HG02970 (cell line): Measurements from ENCODE around the gene UBA52.

Experiments used
- ATAC-seq: cut with Tn5 transposase; IDR thresholded peaks from one replicate; pipeline ENCODE4 v1.9.1; 2021; ENCODE audit warnings: mild to moderate bottlenecking, moderate library complexity, moderate number of reproducible peaks; ENCODE audit not compliant: unreplicated experiment, low FRiP score

Gene UBA52

GRCh38 chr19:18620902-18621301 is 49.2 kb downstream of the UBA52 start:
- no peak for ATAC-seq

GRCh38 chr19:18626906-18627305 is 55.2 kb downstream of the UBA52 start:
- no peak for ATAC-seq
